ENCODE measurements around the gene NGEF. TPM values are rescaled to one million over a fixed set of nuclear protein-coding genes. Genes with fewer than 3 reads are reported as not detected.

NGEF gene
- total RNA-seq, 2 experiments from 2014 or later: not detected

- Mint-ChIP-seq H3K4me1 (ENCODE audit: low read depth) (no peaks in the 10 kb centered on the region), H3K4me3 (no peak overlapping the region), H3K27ac (no peak overlapping the region), H3K36me3 (ENCODE audit: low read depth) (no peaks in the 10 kb centered on the region), H3K27me3 (ENCODE audit: low read depth) (no peaks in the 10 kb centered on the region), H3K9me3 (ENCODE audit: insufficient read depth) (no peaks in the 10 kb centered on the region)
- CTCF ChIA-PET: interaction anchor here (0.9 kb wide), 1 partner anchor 121 kb away, joined by 5 read pairs; no protein-coding TSS in a partner anchor
- POLR2A ChIA-PET: interaction anchor here (0.5 kb wide), 1 partner anchor 781 kb away, joined by 3 read pairs; no protein-coding TSS in a partner anchor
- DNase-seq (no peak), ATAC-seq (no peak)
Observed at GRCh38 chr2:232894746-232895145, 118.3 kb downstream of the NGEF start.

DNA sequence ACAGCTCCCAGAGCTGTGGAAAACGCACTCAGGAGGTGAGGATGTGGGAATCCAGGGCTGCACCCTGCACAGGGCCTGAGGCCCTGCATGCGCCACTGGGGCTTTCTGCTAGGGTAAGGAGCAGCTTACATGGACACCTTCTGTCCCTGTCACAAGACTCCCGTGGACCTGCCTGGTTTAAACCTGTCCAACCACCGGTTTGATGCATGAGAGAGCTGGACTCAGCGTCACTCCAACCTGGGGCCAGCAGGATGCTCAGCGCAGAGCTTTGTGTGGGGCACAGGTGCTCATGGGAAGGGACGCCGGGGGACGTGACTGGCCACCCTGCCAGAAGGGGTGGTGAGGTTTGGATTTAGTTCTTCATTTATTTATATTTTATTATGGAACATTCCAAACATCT is 118.8 kb downstream of the NGEF start:
- Mint-ChIP-seq H3K9me3 (ENCODE audit: insufficient read depth) (no peaks in the 10 kb centered on the region), H3K4me1 (ENCODE audit: low read depth) (no peaks in the 10 kb centered on the region), H3K36me3 (ENCODE audit: low read depth) (no peaks in the 10 kb centered on the region), H3K4me3 (no peak overlapping the region), H3K27me3 (ENCODE audit: low read depth) (no peaks in the 10 kb centered on the region), H3K27ac (no peak overlapping the region)
- no peak for DNase-seq
- ChIA-PET POLR2A (interaction anchor here (0.5 kb wide), 1 partner anchor 782 kb away, joined by 3 read pairs; no protein-coding TSS in a partner anchor), CTCF (interaction anchor here (0.9 kb wide), 1 partner anchor 121 kb away, joined by 5 read pairs; no protein-coding TSS in a partner anchor)
- no peak for ATAC-seq

- H3K27me3 Mint-ChIP-seq (ENCODE audit: low read depth): no peaks in the 10 kb centered on the region
- DNase-seq: no peak
- ChIA-PET CTCF (interaction anchor here (0.9 kb wide), 1 partner anchor 120 kb away, joined by 5 read pairs; no protein-coding TSS in a partner anchor), POLR2A (interaction anchor here (0.5 kb wide), 1 partner anchor 782 kb away, joined by 3 read pairs; no protein-coding TSS in a partner anchor)
- H3K4me3 Mint-ChIP-seq: no peak overlapping the region
- H3K9me3 Mint-ChIP-seq (ENCODE audit: insufficient read depth): no peaks in the 10 kb centered on the region
- no peak for ATAC-seq
- H3K27ac Mint-ChIP-seq: no peak overlapping the region
- H3K36me3 Mint-ChIP-seq (ENCODE audit: low read depth): no peaks in the 10 kb centered on the region
- H3K4me1 Mint-ChIP-seq (ENCODE audit: low read depth): no peaks in the 10 kb centered on the region
Observed at GRCh38 chr2:232893834-232894233, 119.2 kb downstream of the NGEF start.

DNA sequence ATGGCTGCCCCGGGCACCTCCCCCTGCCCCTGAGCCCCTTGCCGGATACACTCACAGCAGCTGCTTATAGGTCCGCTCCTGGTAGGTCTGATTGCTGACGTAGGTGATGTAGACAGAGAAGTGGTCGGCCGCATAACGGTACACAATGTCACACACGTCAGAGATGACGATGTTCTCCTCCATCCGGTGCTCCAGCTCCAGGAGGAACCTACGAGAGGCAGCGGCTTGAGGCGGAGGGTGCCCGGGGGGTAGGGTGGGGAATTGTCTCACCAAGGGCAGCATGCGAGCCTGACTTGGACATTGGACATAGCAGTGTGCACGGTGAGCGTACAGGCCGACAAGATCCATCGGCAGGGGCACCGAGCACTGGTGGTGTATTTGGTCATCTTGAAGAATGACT is 120.2 kb downstream of the NGEF start:
- no peak for ATAC-seq
- DNase-seq: no peak
- no peak overlapping the region for H3K27ac Mint-ChIP-seq
- H3K27me3 Mint-ChIP-seq (ENCODE audit: low read depth): no peaks in the 10 kb centered on the region
- CTCF ChIA-PET: no interaction called here
- H3K4me1 Mint-ChIP-seq (ENCODE audit: low read depth): no peaks in the 10 kb centered on the region
- POLR2A ChIA-PET: no interaction called here
- no peak overlapping the region for H3K4me3 Mint-ChIP-seq
- no peaks in the 10 kb centered on the region for H3K9me3 Mint-ChIP-seq (ENCODE audit: insufficient read depth)
- no peaks in the 10 kb centered on the region for H3K36me3 Mint-ChIP-seq (ENCODE audit: low read depth)

DNA sequence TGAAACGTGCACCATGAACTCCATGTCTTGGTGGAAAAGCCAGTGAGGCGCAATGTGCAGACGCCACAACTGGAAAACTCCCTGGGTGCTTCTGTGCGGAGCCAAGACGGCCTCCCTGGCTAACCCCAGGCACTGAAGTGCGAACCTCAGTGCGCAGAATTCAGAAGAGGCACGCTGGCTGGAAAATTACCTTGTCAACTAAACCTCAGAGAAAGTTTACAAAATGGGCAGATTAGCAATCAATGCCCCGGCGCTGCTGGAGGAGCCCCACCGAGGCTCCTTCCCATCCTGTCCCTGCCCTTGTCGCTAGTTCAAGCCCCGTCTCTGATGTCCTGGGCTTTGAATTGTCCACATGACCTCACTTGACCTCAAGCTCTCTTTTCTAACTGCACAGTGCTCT is 120.8 kb downstream of the NGEF start:
- POLR2A ChIA-PET: no interaction called here
- Mint-ChIP-seq H3K4me3 (no peak overlapping the region), H3K27me3 (ENCODE audit: low read depth) (peaks cover 3% of the 10 kb centered on the region), H3K27ac (no peak overlapping the region), H3K9me3 (ENCODE audit: insufficient read depth) (no peaks in the 10 kb centered on the region), H3K36me3 (ENCODE audit: low read depth) (no peaks in the 10 kb centered on the region), H3K4me1 (ENCODE audit: low read depth) (no peaks in the 10 kb centered on the region)
- ATAC-seq (no peak), DNase-seq (no peak)
- CTCF ChIA-PET: no interaction called here

- H3K4me3 Mint-ChIP-seq: no peak overlapping the region
- H3K27me3 Mint-ChIP-seq (ENCODE audit: low read depth): peaks cover 3% of the 10 kb centered on the region
- ATAC-seq: no peak
- no peak overlapping the region for H3K27ac Mint-ChIP-seq
- ChIA-PET POLR2A (no interaction called here), CTCF (no interaction called here)
- H3K36me3 Mint-ChIP-seq (ENCODE audit: low read depth): no peaks in the 10 kb centered on the region
- H3K9me3 Mint-ChIP-seq (ENCODE audit: insufficient read depth): no peaks in the 10 kb centered on the region
- H3K4me1 Mint-ChIP-seq (ENCODE audit: low read depth): no peaks in the 10 kb centered on the region
- DNase-seq: no peak
Observed at GRCh38 chr2:232891621-232892071, 121.4 kb downstream of the NGEF start.

- no peaks in the 10 kb centered on the region for H3K4me1 Mint-ChIP-seq (ENCODE audit: low read depth)
- no peak overlapping the region for H3K4me3 Mint-ChIP-seq
- ATAC-seq (peak; percentile 15), DNase-seq (no peak)
- CTCF ChIA-PET: no interaction called here
- peaks cover 3% of the 10 kb centered on the region for H3K27me3 Mint-ChIP-seq (ENCODE audit: low read depth)
- POLR2A ChIA-PET: no interaction called here
- no peaks in the 10 kb centered on the region for H3K9me3 Mint-ChIP-seq (ENCODE audit: insufficient read depth)
- H3K36me3 Mint-ChIP-seq (ENCODE audit: low read depth): no peaks in the 10 kb centered on the region
- no peak overlapping the region for H3K27ac Mint-ChIP-seq
Observed at GRCh38 chr2:232890896-232891601, 122.0 kb downstream of the NGEF start.

DNA sequence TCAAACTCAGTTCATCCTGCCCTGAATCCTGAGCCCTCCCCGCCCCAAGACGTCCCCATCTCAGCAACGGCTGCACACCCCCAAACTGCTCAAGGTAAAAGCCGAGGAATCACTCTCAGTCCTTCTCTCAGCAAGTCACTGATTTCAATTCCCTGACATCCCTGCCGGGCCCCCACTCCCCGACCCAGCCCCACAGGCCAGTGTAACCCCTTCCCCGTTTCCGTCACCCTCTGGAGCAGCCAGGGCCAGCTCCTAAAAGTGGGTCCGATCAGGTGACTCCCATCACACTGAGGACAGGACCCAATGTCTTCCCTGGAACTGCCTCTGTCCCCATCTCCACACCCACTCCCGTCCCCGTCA is 122.5 kb downstream of the NGEF start:
- DNase-seq (no peak), ATAC-seq (no peak)
- no peaks in the 10 kb centered on the region for H3K36me3 Mint-ChIP-seq (ENCODE audit: low read depth)
- H3K4me1 Mint-ChIP-seq (ENCODE audit: low read depth): no peaks in the 10 kb centered on the region
- H3K4me3 Mint-ChIP-seq: no peak overlapping the region
- peaks cover 3% of the 10 kb centered on the region for H3K27me3 Mint-ChIP-seq (ENCODE audit: low read depth)
- POLR2A ChIA-PET: no interaction called here
- no peak overlapping the region for H3K27ac Mint-ChIP-seq
- CTCF ChIA-PET: no interaction called here
- no peaks in the 10 kb centered on the region for H3K9me3 Mint-ChIP-seq (ENCODE audit: insufficient read depth)

- Mint-ChIP-seq H3K9me3 (ENCODE audit: insufficient read depth) (no peaks in the 10 kb centered on the region), H3K27me3 (ENCODE audit: low read depth) (peaks cover 3% of the 10 kb centered on the region), H3K4me1 (ENCODE audit: low read depth) (no peaks in the 10 kb centered on the region), H3K36me3 (ENCODE audit: low read depth) (no peaks in the 10 kb centered on the region), H3K4me3 (no peak overlapping the region), H3K27ac (no peak overlapping the region)
- CTCF ChIA-PET: no interaction called here
- POLR2A ChIA-PET: no interaction called here
- DNase-seq (no peak), ATAC-seq (no peak)
Observed at GRCh38 chr2:232889876-232890401, 123.1 kb downstream of the NGEF start.

- DNase-seq: no peak
- no peaks in the 10 kb centered on the region for H3K4me1 Mint-ChIP-seq (ENCODE audit: low read depth)
- no peak overlapping the region for H3K27ac Mint-ChIP-seq
- POLR2A ChIA-PET: no interaction called here
- CTCF ChIA-PET: no interaction called here
- H3K4me3 Mint-ChIP-seq: no peak overlapping the region
- H3K36me3 Mint-ChIP-seq (ENCODE audit: low read depth): no peaks in the 10 kb centered on the region
- H3K9me3 Mint-ChIP-seq (ENCODE audit: insufficient read depth): no peaks in the 10 kb centered on the region
- H3K27me3 Mint-ChIP-seq (ENCODE audit: low read depth): peaks cover 3% of the 10 kb centered on the region
- ATAC-seq: no peak
Observed at GRCh38 chr2:232888839-232889529, 124.1 kb downstream of the NGEF start.

GRCh38 chr2:232888099-232888836 is 124.8 kb downstream of the NGEF start:
- ChIA-PET POLR2A (no interaction called here), CTCF (no interaction called here)
- DNase-seq (no peak), ATAC-seq (no peak)
- H3K36me3 Mint-ChIP-seq (ENCODE audit: low read depth): no peaks in the 10 kb centered on the region
- H3K4me3 Mint-ChIP-seq: no peak overlapping the region
- peaks cover 3% of the 10 kb centered on the region for H3K27me3 Mint-ChIP-seq (ENCODE audit: low read depth)
- H3K9me3 Mint-ChIP-seq (ENCODE audit: insufficient read depth): no peaks in the 10 kb centered on the region
- no peak overlapping the region for H3K27ac Mint-ChIP-seq
- H3K4me1 Mint-ChIP-seq (ENCODE audit: low read depth): no peaks in the 10 kb centered on the region
